Endothelial cell of umbilical vein (primary cell): ENCODE measurements around the gene INHBB. TPM values are rescaled to one million over a fixed set of nuclear protein-coding genes. Genes with fewer than 3 reads are reported as not detected.

Source experiments
- BruUV-seq: library from RNA; stranded (reverse); fragments of 400-500 nt; replicated peaks from 2 replicates; lab custom pipeline; 2021; lab: Mats Ljungman, UMichigan
- CTCF ChIA-PET: fragments of 300-600, 350-600 bp; sonication (Branson Sonifier 250); formaldehyde crosslinking; loops from one replicate; lab custom pipeline; 2021; ENCODE audit warnings: antibody characterized with exemption, inconsistent platforms; lab: Charles Lee
- POLR2A ChIA-PET: fragments of 300-600, 350-600 bp; sonication (Branson Sonifier 250); formaldehyde crosslinking; loops from one replicate; lab custom pipeline; 2021; ENCODE audit warnings: antibody characterized with exemption, inconsistent platforms; lab: Charles Lee
- DNase-seq: peaks from one replicate; pipeline ENCODE4 v3.0.0-alpha.2; 2011; ENCODE audit warnings: low read depth, low spot score
- FAIRE-seq: peaks from 2 replicates; lab custom pipeline; 2011; peaks lifted over from hg19 to GRCh38; lab: Jason Lieb, UNC
- H2AFZ ChIP-seq: 2 replicates; pipeline ENCODE4 v1.6.0; 2012; ENCODE audit warnings: low read depth, low read length, control low read depth, inconsistent platforms
- H3K27ac ChIP-seq: 2 replicates; pipeline ENCODE4 v1.5.1; 2011; ENCODE audit warnings: low read depth, mild to moderate bottlenecking, control low read depth, low read length, moderate library complexity; ENCODE audit not compliant: insufficient read depth
- H3K27me3 ChIP-seq, 2 experiments: 2 replicates each; pipeline versions ENCODE4 v1.6.0 to v1.6.1; 2011; ENCODE audit warnings: low read length in 2 of 2, mixed read lengths in 1 of 2; ENCODE audit not compliant: control insufficient read depth in 2 of 2, insufficient read depth in 2 of 2
- H3K36me3 ChIP-seq, 2 experiments: 2 replicates in 1 of 2; 3 replicates in 1 of 2; pipeline ENCODE4 v1.5.1; 2011; ENCODE audit warnings: low read length in 2 of 2, mild to moderate bottlenecking in 1 of 2, moderate library complexity in 1 of 2; ENCODE audit not compliant: control insufficient read depth in 2 of 2, insufficient read depth in 2 of 2; ENCODE audit errors: extremely low read depth in 1 of 2
- H3K4me1 ChIP-seq: 3 replicates; pipeline ENCODE4 v1.5.1; 2011; ENCODE audit warnings: mild to moderate bottlenecking, low read length; ENCODE audit not compliant: control insufficient read depth, insufficient read depth; ENCODE audit errors: extremely low read depth
- H3K4me2 ChIP-seq: 2 replicates; pipeline ENCODE4 v1.6.1; 2011; ENCODE audit warnings: low read length, control low read depth, mixed read lengths; ENCODE audit not compliant: insufficient read depth
- H3K4me3 ChIP-seq, 3 experiments: fragments of 200-600 bp in 1 of 3; sonication (generic), shearing (Covaris generic) in 1 of 3; replicated peaks in 1 of 3; 2 replicates each; pipeline ENCODE4 v1.5.1; 2011 to 2016; ENCODE audit warnings: control low read depth in 3 of 3, low read length in 3 of 3, mild to moderate bottlenecking in 2 of 3, inconsistent platforms in 1 of 3, low read depth in 1 of 3, moderate library complexity in 1 of 3; ENCODE audit not compliant: insufficient read depth in 1 of 3
- H3K79me2 ChIP-seq: 2 replicates; pipeline ENCODE4 v1.6.0; 2012; ENCODE audit warnings: low read length, inconsistent platforms; ENCODE audit not compliant: control insufficient read depth, insufficient read depth
- H3K9ac ChIP-seq: replicated peaks from 2 replicates; pipeline ENCODE3; 2011; ENCODE audit warnings: low read length, control low read depth; ENCODE audit not compliant: insufficient read depth; ENCODE audit errors: extremely low read depth
- H3K9me1 ChIP-seq: replicated peaks from 3 replicates; pipeline ENCODE4 v1.6.0; 2011; ENCODE audit warnings: mild to moderate bottlenecking, low read length; ENCODE audit not compliant: control insufficient read depth, insufficient read depth; ENCODE audit errors: extremely low read depth
- H3K9me3 ChIP-seq: replicated peaks from 2 replicates; pipeline ENCODE4 v1.5.1; 2012; ENCODE audit warnings: low read length, inconsistent platforms; ENCODE audit not compliant: control insufficient read depth, insufficient read depth
- H4K20me1 ChIP-seq: replicated peaks from 2 replicates; pipeline ENCODE3; 2011; ENCODE audit warnings: mild to moderate bottlenecking, low read length; ENCODE audit not compliant: control insufficient read depth, insufficient read depth; ENCODE audit errors: extremely low read depth
- CTCF ChIP-seq, 2 donors: IDR thresholded peaks; 1 replicate in 1 of 2; 2 replicates in 1 of 2; pipeline ENCODE4 v1.5.1; 2011; ENCODE audit warnings: low read length in 2 of 2, mild to moderate bottlenecking in 2 of 2, moderate library complexity in 2 of 2, control low read depth in 1 of 2, inconsistent platforms in 1 of 2, low read depth in 1 of 2; ENCODE audit not compliant: insufficient read depth in 1 of 2; ENCODE audit errors: extremely low read depth in 1 of 2
- EZH2 ChIP-seq: IDR thresholded peaks from 2 replicates; pipeline ENCODE4 v1.6.1; 2012; ENCODE audit warnings: borderline replicate concordance, low read depth, mild to moderate bottlenecking, moderate library complexity, low read length, inconsistent platforms; ENCODE audit not compliant: severe bottlenecking
- FOS ChIP-seq: IDR thresholded peaks from 2 replicates; pipeline ENCODE4 v1.6.1; 2011; ENCODE audit warnings: mild to moderate bottlenecking, low read length, moderate library complexity, borderline replicate concordance; ENCODE audit not compliant: insufficient read depth
- GATA2 ChIP-seq: IDR thresholded peaks from 2 replicates; pipeline ENCODE4 v1.7.0; 2011; ENCODE audit warnings: low read depth, mild to moderate bottlenecking, moderate library complexity, mixed read lengths, low read length; ENCODE audit not compliant: insufficient read length, insufficient read depth
- JUN ChIP-seq: IDR thresholded peaks from 2 replicates; pipeline ENCODE4 v1.6.1; 2011; ENCODE audit warnings: borderline replicate concordance, low read depth; ENCODE audit not compliant: insufficient read length, insufficient read depth
- MAX ChIP-seq: IDR thresholded peaks from 2 replicates; pipeline ENCODE4 v1.6.1; 2011; ENCODE audit not compliant: insufficient read depth, insufficient read length
- MYC ChIP-seq: IDR thresholded peaks from one replicate; pipeline ENCODE4 v1.6.1; 2011; ENCODE audit warnings: mild to moderate bottlenecking, low read depth, low read length
- POLR2A ChIP-seq: IDR thresholded peaks from 2 replicates; pipeline ENCODE4 v1.6.1; 2012; ENCODE audit warnings: low read depth, mild to moderate bottlenecking, control low read depth, low read length
- POLR2AphosphoS5 ChIP-seq: IDR thresholded peaks from 2 replicates; pipeline ENCODE4 v1.6.1; 2012; ENCODE audit warnings: low read depth, mild to moderate bottlenecking, control low read depth, low read length, moderate library complexity; ENCODE audit not compliant: insufficient read depth
- dilution Hi-C: fragments of 300-500 bp; cut with MboI; formaldehyde crosslinking; loops from one replicate; pipeline ENCODE4 v1.15.0; 2019; ENCODE audit warnings: low sequenced_read_pairs; ENCODE audit not compliant: extremely low pct_ligation_motif_present
- intact Hi-C: fragments of 100-400 bp; cut with micrococcal nuclease; formaldehyde crosslinking; loops from one replicate; pipeline ENCODE4 v1.10.0; 2022
- polyA plus RNA-seq, 4 experiments: library from polyadenylated mRNA; depleted of rRNA in 3 of 4; stranded (reverse) in 3 of 4; unstranded in 1 of 4; fragments of >200 nt; gene quantifications; 2 replicates each; pipeline versions ENCODE4 v1.2.1 to v1.2.3, GENCODE V29; 2011 to 2012; ENCODE audit warnings: missing spikeins in 1 of 4
- total RNA-seq: library from RNA; stranded (reverse); gene quantifications from 2 replicates; pipeline ENCODE4 v1.2.3, GENCODE V29; 2021

INHBB gene
- total and polyA plus RNA-seq, 2 donors (not counting 3 experiments of a cell fraction or from before 2014, with no cell fraction given): 0.11 to 1.8 TPM

- Histone ChIP-seq H3K4me3 (no peak overlapping the region), H3K27ac (no peak overlapping the region), H3K36me3 (peaks cover 6 to 40% of the 10 kb centered on the region in 2 experiments), H3K4me2 (no peak overlapping the region), H4K20me1 (no peaks in the 10 kb centered on the region), H3K9me3 (no peaks in the 10 kb centered on the region), H2AFZ (no peak overlapping the region), H3K9ac (no peak overlapping the region), H3K9me1 (no peaks in the 10 kb centered on the region), H3K79me2 (no peaks in the 10 kb centered on the region), H3K4me1 (no peaks in the 10 kb centered on the region), H3K27me3 (no peaks in the 10 kb centered on the region)
- dilution Hi-C loops (no loop called here), intact Hi-C loops (no loop called here)
- ChIA-PET CTCF (interaction anchor here (1.2 to 3.2 kb wide), 2 partner anchors 14 to 44 kb away, joined by 3 to 13 read pairs; no protein-coding TSS in a partner anchor), POLR2A (no interaction called here)
- FAIRE-seq: no peak
- DNase-seq: no peak
- TF ChIP-seq EZH2: no peak
- no peak for TF ChIP-seq MYC
- TF ChIP-seq FOS: no peak
- no peak for TF ChIP-seq POLR2A
- no peak for TF ChIP-seq JUN
- no peak for TF ChIP-seq GATA2
- BruUV-seq: no TSS peak
These were observed 46.4 kb upstream of the INHBB start for GRCh38 chr2:120299561-120299960.

- no peak overlapping the region for H3K27ac ChIP-seq
- POLR2A ChIA-PET: no interaction called here
These were observed 45.6 kb upstream of the INHBB start for GRCh38 chr2:120300385-120300784.

More at GRCh38 chr2:120300385-120300784, 45.6 kb upstream of the INHBB start:
- dilution Hi-C loops: no loop called here
- Histone ChIP-seq H2AFZ (no peak overlapping the region), H3K9me1 (no peaks in the 10 kb centered on the region), H3K27me3 (no peaks in the 10 kb centered on the region), H3K36me3 (peaks cover 6 to 36% of the 10 kb centered on the region in 2 experiments), H3K4me2 (no peak overlapping the region), H3K4me1 (no peaks in the 10 kb centered on the region), H3K79me2 (no peaks in the 10 kb centered on the region), H3K9ac (no peak overlapping the region), H3K4me3 (no peak overlapping the region), H3K9me3 (no peaks in the 10 kb centered on the region), H4K20me1 (no peaks in the 10 kb centered on the region)
- DNase-seq: no peak
- CTCF ChIA-PET: interaction anchor here (0.6 to 3.5 kb wide), 5 partner anchors 13 to 125 kb away, joined by 3 to 13 read pairs (median 4); no protein-coding TSS in a partner anchor
- TF ChIP-seq EZH2 (no peak), POLR2A (no peak), CTCF (IDR thresholded peaks at IDR 0.05; ENCODE audit: extremely low read depth in 1 of 2, insufficient read depth in 1 of 2, low read depth in 1 of 2, low read length in 2 of 2) (no peak), GATA2 (no peak), POLR2AphosphoS5 (no peak), MAX (no peak), FOS (no peak)
- intact Hi-C loops: no loop called here
- FAIRE-seq: no peak
- no TSS peak for BruUV-seq
